HEK293 (cell line): ENCODE results near the gene PLD4.

Source experiments
- CTCF ChIA-PET: fragments of 350-600 bp; formaldehyde crosslinking; extraction: SDS; loops from one replicate; lab custom pipeline; 2021; ENCODE audit warnings: antibody characterized with exemption; lab: Yijun Ruan, JAX
- POLR2A ChIA-PET: fragments of 300-600 bp; formaldehyde crosslinking; extraction: SDS; loops from one replicate; lab custom pipeline; 2020; ENCODE audit warnings: antibody characterized with exemption, inconsistent platforms; lab: Yijun Ruan, JAX
- H3K27ac ChIP-seq: fragments of 200-500 bp; sonication (Bioruptor generic); 2 replicates; pipeline ENCODE4 v1.5.1; 2014; ENCODE audit warnings: low read depth, low read length, control low read depth, inconsistent platforms; ENCODE audit errors: extremely low read depth
- H3K36me3 ChIP-seq, 2 experiments: fragments of 200-500 bp in 1 of 2; sonication (Bioruptor generic) in 1 of 2; 1 replicate in 1 of 2; 2 replicates in 1 of 2; pipeline ENCODE4 v1.5.1; 2014 to 2017; ENCODE audit warnings: inconsistent platforms in 2 of 2, low read length in 2 of 2; ENCODE audit not compliant: control insufficient read depth in 2 of 2, insufficient read depth in 1 of 2
- H3K4me1 ChIP-seq: fragments of 200-500 bp; sonication (Bioruptor generic); 2 replicates; pipeline ENCODE4 v1.5.1; 2014; ENCODE audit warnings: mild to moderate bottlenecking, low read length, inconsistent platforms; ENCODE audit not compliant: control insufficient read depth, insufficient read depth
- H3K4me3 ChIP-seq: 2 replicates; pipeline ENCODE4 v1.5.1; 2011; ENCODE audit warnings: low read depth, mild to moderate bottlenecking, control low read depth, low read length, moderate library complexity
- H3K9me3 ChIP-seq: fragments of 200-500 bp; sonication (Bioruptor generic); 2 replicates; pipeline ENCODE4 v1.5.1; 2014; ENCODE audit warnings: low read depth, low read length, inconsistent platforms; ENCODE audit not compliant: control insufficient read depth, insufficient read depth
- EGR2 ChIP-seq: fragments of 450-650 bp; formaldehyde crosslinking; IDR thresholded peaks from 2 replicates; pipeline ENCODE4 v1.5.1; 2016; ENCODE audit warnings: low read depth, missing biosample characterization, missing genetic modification characterization
- GLIS2 ChIP-seq: fragments of 450-650 bp; formaldehyde crosslinking; IDR thresholded peaks from 2 replicates; pipeline ENCODE4 v1.5.1; 2016; ENCODE audit warnings: missing biosample characterization, missing genetic modification characterization
- HOXD13 ChIP-seq: sonication (generic); formaldehyde crosslinking; IDR thresholded peaks from 2 replicates; pipeline ENCODE4 v1.8.0; 2022; ENCODE audit warnings: missing genetic modification reagents, borderline replicate concordance
- KLF1 ChIP-seq: fragments of 450-650 bp; formaldehyde crosslinking; IDR thresholded peaks from 2 replicates; pipeline ENCODE4 v1.5.1; 2016; ENCODE audit warnings: missing biosample characterization, missing genetic modification characterization
- KLF17 ChIP-seq: fragments of 450-650 bp; formaldehyde crosslinking; IDR thresholded peaks from 2 replicates; pipeline ENCODE4 v1.5.1; 2016; ENCODE audit warnings: missing biosample characterization, missing genetic modification characterization
- MZF1 ChIP-seq: fragments of 450-650 bp; formaldehyde crosslinking; IDR thresholded peaks from 2 replicates; pipeline ENCODE4 v1.5.1; 2017; ENCODE audit warnings: missing biosample characterization, missing genetic modification characterization, borderline replicate concordance
- PATZ1 ChIP-seq: fragments of 450-650 bp; formaldehyde crosslinking; IDR thresholded peaks from 2 replicates; pipeline ENCODE4 v1.5.1; 2016; ENCODE audit warnings: missing biosample characterization, missing genetic modification characterization
- ZFHX2 ChIP-seq: fragments of 450-650 bp; formaldehyde crosslinking; conservative IDR thresholded peaks from 2 replicates; pipeline ENCODE4 v1.5.1; 2016; ENCODE audit warnings: missing biosample characterization, missing genetic modification characterization
- ZFP3 ChIP-seq: fragments of 450-650 bp; formaldehyde crosslinking; IDR thresholded peaks from 2 replicates; pipeline ENCODE4 v1.5.1; 2016; ENCODE audit warnings: low read depth, missing biosample characterization, missing genetic modification characterization
- ZFP41 ChIP-seq: fragments of 450-650 bp; formaldehyde crosslinking; IDR thresholded peaks from 2 replicates; pipeline ENCODE4 v1.5.1; 2016; ENCODE audit warnings: missing biosample characterization, missing genetic modification characterization, borderline replicate concordance
- ZNF16 ChIP-seq: fragments of 450-650 bp; formaldehyde crosslinking; IDR thresholded peaks from 2 replicates; pipeline ENCODE4 v1.5.1; 2016; ENCODE audit warnings: low read depth, missing biosample characterization, missing genetic modification characterization
- ZNF202 ChIP-seq: fragments of 450-650 bp; formaldehyde crosslinking; IDR thresholded peaks from 2 replicates; pipeline ENCODE4 v1.5.1; 2016; ENCODE audit warnings: missing biosample characterization, missing genetic modification characterization, borderline replicate concordance
- ZNF335 ChIP-seq: fragments of 450-650 bp; formaldehyde crosslinking; conservative IDR thresholded peaks from 2 replicates; pipeline ENCODE4 v1.5.1; 2016; ENCODE audit warnings: missing biosample characterization, missing genetic modification characterization
- ZNF341 ChIP-seq: fragments of 450-650 bp; formaldehyde crosslinking; IDR thresholded peaks from 2 replicates; pipeline ENCODE4; 2016; ENCODE audit warnings: low read depth, missing biosample characterization, missing genetic modification characterization
- ZNF391 ChIP-seq: fragments of 450-650 bp; formaldehyde crosslinking; IDR thresholded peaks from 2 replicates; pipeline ENCODE4 v1.5.1; 2016; ENCODE audit warnings: low read depth, missing biosample characterization, missing genetic modification characterization, borderline replicate concordance
- ZNF433 ChIP-seq: fragments of 450-650 bp; formaldehyde crosslinking; IDR thresholded peaks from 2 replicates; pipeline ENCODE4 v1.5.1; 2016; ENCODE audit warnings: missing biosample characterization, missing genetic modification characterization, low read depth
- ZNF473 ChIP-seq: fragments of 450-650 bp; formaldehyde crosslinking; IDR thresholded peaks from 2 replicates; pipeline ENCODE4 v1.5.1; 2017; ENCODE audit warnings: missing biosample characterization, missing genetic modification characterization
- ZNF530 ChIP-seq: fragments of 450-650 bp; formaldehyde crosslinking; IDR thresholded peaks from 2 replicates; pipeline ENCODE4 v1.5.1; 2016; ENCODE audit warnings: low read depth, missing biosample characterization, missing genetic modification characterization
- ZNF544 ChIP-seq: fragments of 450-650 bp; formaldehyde crosslinking; IDR thresholded peaks from 2 replicates; pipeline ENCODE4 v1.5.0; 2017; ENCODE audit warnings: missing biosample characterization, missing genetic modification characterization
- ZNF571 ChIP-seq: fragments of 450-650 bp; formaldehyde crosslinking; IDR thresholded peaks from 2 replicates; pipeline ENCODE4 v1.5.0; 2017; ENCODE audit warnings: missing biosample characterization, missing genetic modification characterization
- ZNF600 ChIP-seq: fragments of 450-650 bp; formaldehyde crosslinking; IDR thresholded peaks from 2 replicates; pipeline ENCODE4 v1.5.1; 2016; ENCODE audit warnings: missing biosample characterization, missing genetic modification characterization
- ZSCAN5A ChIP-seq: fragments of 450-650 bp; formaldehyde crosslinking; IDR thresholded peaks from 2 replicates; pipeline ENCODE4 v1.5.1; 2016; ENCODE audit warnings: missing biosample characterization, missing genetic modification characterization
- TF ChIP-seq, protein P1 (sequence below): fragments of 450-650 bp; formaldehyde crosslinking; IDR thresholded peaks from 2 replicates; pipeline ENCODE4 v1.5.1; 2016; ENCODE audit warnings: missing biosample characterization, missing genetic modification characterization

Gene PLD4

DNA sequence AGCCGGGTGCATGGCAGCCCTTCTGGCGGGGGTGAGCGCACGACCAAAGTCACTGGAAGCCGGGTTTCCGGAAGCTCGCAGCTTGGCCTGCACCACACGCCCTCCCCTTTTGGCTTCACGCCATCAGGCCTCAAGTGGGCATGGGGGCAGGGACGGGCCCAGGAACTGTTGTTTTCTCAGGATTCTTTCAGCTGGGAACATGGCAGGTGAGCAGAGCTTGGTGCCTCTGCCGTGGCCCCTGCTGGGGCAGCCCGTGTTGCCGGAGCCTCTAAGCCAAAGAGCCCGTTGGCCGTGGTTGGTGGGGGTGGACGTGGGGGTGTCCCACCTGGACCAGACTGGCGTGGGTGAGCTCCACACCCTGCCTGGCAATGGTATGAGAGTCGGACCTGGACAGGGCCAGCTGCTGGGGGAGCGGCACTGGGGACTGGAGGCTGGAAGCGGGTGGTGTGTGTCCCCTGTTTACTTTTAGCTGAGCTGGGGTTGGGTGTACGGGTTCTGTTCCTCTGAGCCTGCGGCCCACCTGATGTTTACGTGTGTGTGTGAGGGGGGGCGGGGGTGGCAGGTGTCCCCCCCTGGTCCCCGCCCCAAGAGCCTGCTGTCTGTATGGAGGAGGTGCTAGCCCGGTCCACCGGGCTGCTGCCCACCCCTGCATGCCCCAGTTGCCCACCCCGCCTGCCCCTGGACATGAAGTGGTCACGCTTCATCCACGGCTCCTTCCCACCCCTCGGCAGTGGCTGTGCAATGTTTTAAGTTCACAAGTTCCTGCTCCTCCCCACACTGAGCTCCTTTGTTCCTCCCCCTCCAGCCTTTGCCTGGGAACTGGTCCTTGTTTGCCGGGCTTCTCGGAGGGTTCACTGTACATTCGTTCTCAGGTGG is 28.7 kb upstream of the PLD4 start:
- peaks cover 7% of the 10 kb centered on the region for H3K4me1 ChIP-seq
- H3K4me3 ChIP-seq = no peak overlapping the region
- 0 out of 2 replicates have a peak overlapping the region, but pooled peaks have one; percentile 41 for H3K27ac ChIP-seq
- ChIA-PET POLR2A (interaction anchor here (0.8 kb wide), 1 partner anchor 79 kb away, joined by 3 read pairs; no protein-coding TSS in a partner anchor), CTCF (interaction anchor here (0.6 to 2.1 kb wide), 19 partner anchors 15 to 1398 kb away, joined by 3 to 19 read pairs (median 3); partner anchors contain the start of gene CDCA4)
- peaks cover 0 to 22% of the 10 kb centered on the region in 2 experiments; a peak in 1 of 3 replicates for H3K36me3 ChIP-seq
- H3K9me3 ChIP-seq = no peaks in the 10 kb centered on the region
- TF ChIP-seq ZFP41 (tag by site-specific recombination) (no peak), ZNF600 (0 out of 2 replicates have a peak, but pooled peaks have one; percentile 18), EGR2 (tag by site-specific recombination) (0 out of 2 replicates have a peak, but pooled peaks have one; percentile 16), KLF1 (peak; percentile 24; the same call in 1 of the 2 replicates), ZNF341 (tag by site-specific recombination) (0 out of 2 replicates have a peak, but pooled peaks have one; percentile 28), ZFHX2 (tag by site-specific recombination) (peak; percentile 30; the same call in 1 of the 2 replicates), ZNF433 (tag by site-specific recombination) (no peak), ZNF202 (no peak), PATZ1 (peak; percentile 55)
- TF ChIP-seq, protein P1, sequence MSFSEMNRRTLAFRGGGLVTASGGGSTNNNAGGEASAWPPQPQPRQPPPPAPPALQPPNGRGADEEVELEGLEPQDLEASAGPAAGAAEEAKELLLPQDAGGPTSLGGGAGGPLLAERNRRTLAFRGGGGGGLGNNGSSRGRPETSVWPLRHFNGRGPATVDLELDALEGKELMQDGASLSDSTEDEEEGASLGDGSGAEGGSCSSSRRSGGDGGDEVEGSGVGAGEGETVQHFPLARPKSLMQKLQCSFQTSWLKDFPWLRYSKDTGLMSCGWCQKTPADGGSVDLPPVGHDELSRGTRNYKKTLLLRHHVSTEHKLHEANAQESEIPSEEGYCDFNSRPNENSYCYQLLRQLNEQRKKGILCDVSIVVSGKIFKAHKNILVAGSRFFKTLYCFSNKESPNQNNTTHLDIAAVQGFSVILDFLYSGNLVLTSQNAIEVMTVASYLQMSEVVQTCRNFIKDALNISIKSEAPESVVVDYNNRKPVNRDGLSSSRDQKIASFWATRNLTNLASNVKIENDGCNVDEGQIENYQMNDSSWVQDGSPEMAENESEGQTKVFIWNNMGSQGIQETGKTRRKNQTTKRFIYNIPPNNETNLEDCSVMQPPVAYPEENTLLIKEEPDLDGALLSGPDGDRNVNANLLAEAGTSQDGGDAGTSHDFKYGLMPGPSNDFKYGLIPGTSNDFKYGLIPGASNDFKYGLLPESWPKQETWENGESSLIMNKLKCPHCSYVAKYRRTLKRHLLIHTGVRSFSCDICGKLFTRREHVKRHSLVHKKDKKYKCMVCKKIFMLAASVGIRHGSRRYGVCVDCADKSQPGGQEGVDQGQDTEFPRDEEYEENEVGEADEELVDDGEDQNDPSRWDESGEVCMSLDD (tag by site-specific recombination) = no peak

GRCh38 chr14:104897330-104898194 is 27.1 kb upstream of the PLD4 start:
- CTCF ChIA-PET = interaction anchor here (0.6 to 1.9 kb wide), 4 partner anchors 21 to 234 kb away, joined by 3 to 19 read pairs (median 4); no protein-coding TSS in a partner anchor
- Histone ChIP-seq H3K27ac (no peak overlapping the region), H3K4me3 (no peak overlapping the region), H3K4me1 (peaks cover 7% of the 10 kb centered on the region), H3K9me3 (no peaks in the 10 kb centered on the region), H3K36me3 (peaks cover 0 to 21% of the 10 kb centered on the region in 2 experiments; a peak in 1 of 3 replicates)
- POLR2A ChIA-PET = interaction anchor here (0.5 kb wide), 1 partner anchor 210 kb away, joined by 3 read pairs; no protein-coding TSS in a partner anchor
- no peak for TF ChIP-seq HOXD13
- TF ChIP-seq ZNF544 = no peak
- TF ChIP-seq ZNF530 (tag by site-specific recombination) = no peak
- TF ChIP-seq MZF1 = no peak
- no peak for TF ChIP-seq ZNF391 (tag by site-specific recombination)
- no peak for TF ChIP-seq ZNF571 (tag by site-specific recombination)
- no peak for TF ChIP-seq KLF17 (tag by site-specific recombination)
- TF ChIP-seq ZNF335 (tag by site-specific recombination) = no peak
- TF ChIP-seq ZSCAN5A (tag by site-specific recombination) = no peak
- TF ChIP-seq ZFP3 = no peak
- no peak for TF ChIP-seq ZNF16
- TF ChIP-seq ZNF473 (tag by site-specific recombination) = no peak
- TF ChIP-seq GLIS2 (tag by site-specific recombination) = no peak
